NCI-H226 (cell line): ENCODE measurements around the gene SIKE1.
"Not testable (repeated sequence)": the region's sequence is repeated elsewhere in the genome, so short reads cannot be mapped to it uniquely, and the experiment has no call there.

Experiments used
- DNase-seq: peaks from one replicate; pipeline ENCODE4 v3.0.0-alpha.2; 2015

Gene SIKE1

GRCh38 chr1:114780344-114781226, at the start of gene SIKE1:
TSS of gene SIKE1 (minus strand) at chr1:114780685. CDS start at chr1:114780607, 78 bp downstream.
- DNase-seq, result peak; percentile 93

- not testable (repeated sequence) for DNase-seq
Observed at GRCh38 chr1:114830075-114830474, 49.6 kb upstream of the SIKE1 start.

GRCh38 chr1:114828251-114828650, 47.8 kb upstream of the SIKE1 start:
- peak; percentile 14 for DNase-seq

- DNase-seq, result no peak
Observed at GRCh38 chr1:114821978-114822377, 41.5 kb upstream of the SIKE1 start.

GRCh38 chr1:114820392-114820791, 39.9 kb upstream of the SIKE1 start:
- no peak for DNase-seq

- no peak for DNase-seq
Observed at GRCh38 chr1:114819869-114820268, 39.4 kb upstream of the SIKE1 start.

GRCh38 chr1:114804449-114804848, 24.0 kb upstream of the SIKE1 start:
- DNase-seq, result not testable (repeated sequence)

GRCh38 chr1:114803001-114803400, 22.5 kb upstream of the SIKE1 start:
- peak; percentile 24 for DNase-seq

- DNase-seq, result no peak
Observed at GRCh38 chr1:114794038-114794437, 13.6 kb upstream of the SIKE1 start.

GRCh38 chr1:114790581-114790980, 10.1 kb upstream of the SIKE1 start:
- DNase-seq, result not testable (repeated sequence)

- DNase-seq, result not testable (repeated sequence)
Observed at GRCh38 chr1:114786440-114786839, 6.0 kb upstream of the SIKE1 start.

- no peak for DNase-seq
Observed at GRCh38 chr1:114782476-114782875, 2.0 kb upstream of the SIKE1 start.

- DNase-seq, result no peak
Observed at GRCh38 chr1:114779722-114780121, 763 bp downstream of the SIKE1 start.

- not testable (repeated sequence) for DNase-seq
Observed at GRCh38 chr1:114776726-114777125, 3.8 kb downstream of the SIKE1 start.

GRCh38 chr1:114771992-114772391, 8.5 kb downstream of the SIKE1 start:
- no peak for DNase-seq

GRCh38 chr1:114770989-114771388, 9.5 kb downstream of the SIKE1 start:
- no peak for DNase-seq

GRCh38 chr1:114764689-114765088, 15.8 kb downstream of the SIKE1 start:
- no peak for DNase-seq

- DNase-seq, result no peak
Observed at GRCh38 chr1:114758256-114758832, 22.1 kb downstream of the SIKE1 start.

- DNase-seq, result peak; percentile 95
Observed at GRCh38 chr1:114757455-114758255, 22.8 kb downstream of the SIKE1 start, which contains the start of gene CSDE1. TSS of gene CSDE1 (minus strand) at chr1:114757984. CDS start at chr1:114739890, 18,094 bp downstream.

- DNase-seq, result peak; percentile 45
Observed at GRCh38 chr1:114756949-114757454, 23.5 kb downstream of the SIKE1 start.

GRCh38 chr1:114756009-114756892, 24.2 kb downstream of the SIKE1 start:
- no peak for DNase-seq
